ENCODE results near the gene MAP3K10. TPM values are rescaled to one million over a fixed set of nuclear protein-coding genes. Genes with fewer than 3 reads are reported as not detected.
A peak's percentile ranks its signal among the peaks of the same experiment; 100 is the strongest.

MAP3K10 gene
- total RNA-seq (2016; rRNA removed; fragmentation: Illumina TruSeq; extraction: Trizol): 1.9 and 3.4 TPM in 2 replicates
- total RNA-seq (2016; cell fraction: cytosol; rRNA removed; fragmentation: Illumina TruSeq; extraction: Trizol; ENCODE audit: low read depth): 3.4 and 3.7 TPM in 2 replicates
- 1.5 and 4.3 TPM in 2 replicates for total RNA-seq (2016; cell fraction: insoluble cytoplasmic fraction; rRNA removed; fragmentation: Illumina TruSeq; extraction: Trizol)
- total RNA-seq (2016; cell fraction: membrane; rRNA removed; fragmentation: Illumina TruSeq; extraction: Trizol): 2.3 and 3.1 TPM in 2 replicates
- 4.8 and 6.5 TPM in 2 replicates for total RNA-seq (2016; cell fraction: nucleus; rRNA removed; fragmentation: Illumina TruSeq; extraction: Trizol)
- polyA plus RNA-seq (2011; rRNA removed): 5.0 and 6.7 TPM in 2 replicates
- 2.4 and 4.6 TPM in 2 replicates for polyA plus RNA-seq (2011; cell fraction: cytosol; rRNA removed)
- polyA plus RNA-seq (2011; cell fraction: nucleus; rRNA removed): 28.9 and 39.9 TPM in 2 replicates
- 4.5 and 7.7 TPM in 2 replicates for polyA plus RNA-seq (2012)
- 1.1 and 1.2 TPM in 2 replicates for polyA plus RNA-seq (2016; cell fraction: cytosol; fragmentation: Illumina TruSeq; extraction: Trizol; ENCODE audit: low read depth)
- 2.1 and 3.6 TPM in 2 replicates for polyA plus RNA-seq (2016; cell fraction: insoluble cytoplasmic fraction; fragmentation: Illumina TruSeq; extraction: Trizol; ENCODE audit: low read depth)
- 2.5 and 3.9 TPM in 2 replicates for polyA plus RNA-seq (2016; cell fraction: membrane; fragmentation: Illumina TruSeq; extraction: Trizol; ENCODE audit: low read depth)
- polyA plus RNA-seq (2016; cell fraction: nucleus; fragmentation: Illumina TruSeq; extraction: Trizol; ENCODE audit: insufficient read depth, low read depth): 14.6 and 16.4 TPM in 2 replicates
- 9.5 and 13.6 TPM in 2 replicates for polyA minus RNA-seq (2011; rRNA and poly(A)+ RNA removed; ENCODE audit: low replicate concordance)
- polyA minus RNA-seq (2011; cell fraction: cytosol; rRNA and poly(A)+ RNA removed): 3.7 and 4.1 TPM in 2 replicates
- 9.0 and 9.3 TPM in 2 replicates for polyA minus RNA-seq (2011; cell fraction: nucleus; rRNA and poly(A)+ RNA removed)
- percentile 45 among the genes with signal in this experiment for Bru-seq, nascent RNA
- BruChase-seq, experiment 1, labeled RNA remaining after a 6-hour chase: percentile 55 among the genes with signal in this experiment
- percentile 49 among the genes with signal in this experiment for BruChase-seq, experiment 2, labeled RNA remaining after a 2-hour chase
- long read RNA-seq, experiment 1: 0 reads
- long read RNA-seq, experiment 2, transcript MAP3K10-201 (10 exons, 3,436 nt): major isoform, 11 of 42 reads
- long read RNA-seq, experiment 2, partial matches to known transcripts: 23 of 42 reads
- long read RNA-seq, experiment 2, other reads (novel, unspliced or antisense): 8 of 42 reads

DNA sequence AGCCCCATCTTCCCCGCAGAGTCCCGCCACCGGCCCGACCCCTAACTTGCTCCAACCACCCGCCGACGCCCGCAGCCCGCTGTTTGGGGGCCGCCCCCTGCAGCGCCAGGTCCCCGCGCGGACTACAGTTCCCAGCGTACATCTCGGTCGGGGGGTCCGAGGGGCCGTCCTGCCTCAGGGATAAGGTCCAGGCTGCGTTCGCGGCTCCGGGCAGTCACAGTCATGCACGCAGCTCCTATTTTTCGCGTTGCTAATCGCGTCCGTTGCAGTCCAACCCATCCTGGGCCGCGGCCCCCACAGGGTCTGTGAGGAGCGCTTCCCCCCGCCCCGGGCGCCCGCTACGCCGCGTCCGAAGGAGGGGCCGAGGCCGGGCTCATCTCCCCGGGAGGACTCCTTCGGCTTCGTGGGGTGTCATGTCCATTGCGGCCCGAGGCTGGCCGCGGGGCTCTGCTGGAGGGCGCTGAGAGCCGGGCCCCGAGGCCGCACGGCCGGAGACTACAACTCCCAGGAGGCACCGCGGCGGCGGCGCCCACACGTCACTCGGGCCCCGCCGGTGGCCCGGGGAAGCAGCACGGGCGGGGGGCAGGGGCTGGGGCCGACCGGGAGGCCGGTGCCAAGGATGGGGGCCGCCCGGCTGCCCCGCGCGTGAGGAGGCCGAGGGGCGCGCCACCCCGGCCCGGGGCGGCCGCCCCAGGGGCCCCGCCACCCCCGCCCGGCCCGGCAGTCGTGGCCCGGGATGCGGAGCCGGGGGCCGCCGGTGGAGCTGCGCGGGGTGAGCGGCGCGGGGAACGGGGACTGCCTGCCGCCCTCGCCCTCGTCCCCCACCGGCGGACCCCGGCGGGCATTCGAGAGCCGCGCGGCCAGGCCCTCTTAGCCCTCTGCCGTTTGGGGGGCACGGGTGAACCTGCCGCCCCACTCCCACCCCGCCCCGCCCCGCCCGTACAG is at the start of gene MAP3K10:
TSS of gene MAP3K10 (plus strand) at position 536 of the 945 bp plus-strand sequence. CDS start 606 bp downstream, outside the sequence.
- BruUV-seq (replicated peaks): no TSS peak
- TF ChIP-seq, protein P1, sequence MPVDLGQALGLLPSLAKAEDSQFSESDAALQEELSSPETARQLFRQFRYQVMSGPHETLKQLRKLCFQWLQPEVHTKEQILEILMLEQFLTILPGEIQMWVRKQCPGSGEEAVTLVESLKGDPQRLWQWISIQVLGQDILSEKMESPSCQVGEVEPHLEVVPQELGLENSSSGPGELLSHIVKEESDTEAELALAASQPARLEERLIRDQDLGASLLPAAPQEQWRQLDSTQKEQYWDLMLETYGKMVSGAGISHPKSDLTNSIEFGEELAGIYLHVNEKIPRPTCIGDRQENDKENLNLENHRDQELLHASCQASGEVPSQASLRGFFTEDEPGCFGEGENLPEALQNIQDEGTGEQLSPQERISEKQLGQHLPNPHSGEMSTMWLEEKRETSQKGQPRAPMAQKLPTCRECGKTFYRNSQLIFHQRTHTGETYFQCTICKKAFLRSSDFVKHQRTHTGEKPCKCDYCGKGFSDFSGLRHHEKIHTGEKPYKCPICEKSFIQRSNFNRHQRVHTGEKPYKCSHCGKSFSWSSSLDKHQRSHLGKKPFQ (CRISPR knock-in tag; IDR thresholded peaks at IDR 0.05; ENCODE audit: insufficient replicate concordance): peak; percentile 69
- no peak for TF ChIP-seq SP140L (CRISPR knock-in tag; IDR thresholded peaks at IDR 0.05; ENCODE audit: borderline replicate concordance)
- peak; percentile 72; the same call in 1 of the 2 replicates for TF ChIP-seq ZFP90 (CRISPR knock-in tag; IDR thresholded peaks at IDR 0.05; ENCODE audit: borderline replicate concordance)
- TF ChIP-seq TGIF2 (CRISPR knock-in tag; IDR thresholded peaks at IDR 0.05): no peak
- peak; percentile 72; the same call in 1 of the 2 replicates for TF ChIP-seq ZNF768 (CRISPR knock-in tag; IDR thresholded peaks at IDR 0.05)
- TF ChIP-seq MYNN (CRISPR knock-in tag; IDR thresholded peaks at IDR 0.05; ENCODE audit: low read depth): no peak
- no peak for TF ChIP-seq NR3C1 (CRISPR knock-in tag; IDR thresholded peaks at IDR 0.05)
- TF ChIP-seq, protein P2, sequence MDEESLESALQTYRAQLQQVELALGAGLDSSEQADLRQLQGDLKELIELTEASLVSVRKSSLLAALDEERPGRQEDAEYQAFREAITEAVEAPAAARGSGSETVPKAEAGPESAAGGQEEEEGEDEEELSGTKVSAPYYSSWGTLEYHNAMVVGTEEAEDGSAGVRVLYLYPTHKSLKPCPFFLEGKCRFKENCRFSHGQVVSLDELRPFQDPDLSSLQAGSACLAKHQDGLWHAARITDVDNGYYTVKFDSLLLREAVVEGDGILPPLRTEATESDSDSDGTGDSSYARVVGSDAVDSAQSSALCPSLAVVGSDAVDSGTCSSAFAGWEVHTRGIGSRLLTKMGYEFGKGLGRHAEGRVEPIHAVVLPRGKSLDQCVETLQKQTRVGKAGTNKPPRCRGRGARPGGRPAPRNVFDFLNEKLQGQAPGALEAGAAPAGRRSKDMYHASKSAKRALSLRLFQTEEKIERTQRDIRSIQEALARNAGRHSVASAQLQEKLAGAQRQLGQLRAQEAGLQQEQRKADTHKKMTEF (CRISPR knock-in tag; IDR thresholded peaks at IDR 0.05): peak; percentile 82; the same call in 1 of the 2 replicates
- TF ChIP-seq, protein P3, sequence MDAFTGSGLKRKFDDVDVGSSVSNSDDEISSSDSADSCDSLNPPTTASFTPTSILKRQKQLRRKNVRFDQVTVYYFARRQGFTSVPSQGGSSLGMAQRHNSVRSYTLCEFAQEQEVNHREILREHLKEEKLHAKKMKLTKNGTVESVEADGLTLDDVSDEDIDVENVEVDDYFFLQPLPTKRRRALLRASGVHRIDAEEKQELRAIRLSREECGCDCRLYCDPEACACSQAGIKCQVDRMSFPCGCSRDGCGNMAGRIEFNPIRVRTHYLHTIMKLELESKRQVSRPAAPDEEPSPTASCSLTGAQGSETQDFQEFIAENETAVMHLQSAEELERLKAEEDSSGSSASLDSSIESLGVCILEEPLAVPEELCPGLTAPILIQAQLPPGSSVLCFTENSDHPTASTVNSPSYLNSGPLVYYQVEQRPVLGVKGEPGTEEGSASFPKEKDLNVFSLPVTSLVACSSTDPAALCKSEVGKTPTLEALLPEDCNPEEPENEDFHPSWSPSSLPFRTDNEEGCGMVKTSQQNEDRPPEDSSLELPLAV (CRISPR knock-in tag; conservative IDR thresholded peaks at IDR 0.05; ENCODE audit: low read depth): no peak
- no peak for TF ChIP-seq ZNF7 (CRISPR knock-in tag; IDR thresholded peaks at IDR 0.05)
- peak; percentile 62 for TF ChIP-seq XRCC5 (optimal IDR thresholded peaks at IDR 0.05; ENCODE audit: low read length)

More for the DNA sequence above, at the start of gene MAP3K10:
- ChIA-PET POLR2A (interaction anchor here (1.0 to 1.4 kb wide), 4 partner anchors 33 to 157 kb away, joined by 3 to 7 read pairs (median 4); partner anchors contain the start of genes C19orf47 and PLD3), CTCF (ENCODE audit: low intra/inter-chr PET ratio, low total read pairs) (no interaction called here)
- Histone ChIP-seq H3K4me3 (replicated peaks in 1 of 3; ENCODE audit: insufficient read depth in 1 of 3, low read depth in 2 of 3, low read length in 3 of 3) (peak within 1 kb of the TSS; percentile 74 to 93 (median 87)), H3K9me3 (ENCODE audit: low read length) (no peaks in the 10 kb centered on the region), H3K79me2 (ENCODE audit: insufficient read depth, low read length) (no peaks in the 10 kb centered on the region), H3K4me2 (ENCODE audit: low read depth, low read length) (peak within 1 kb of the TSS; percentile 74), H3K9ac (ENCODE audit: insufficient read depth, low read depth, low read length) (peak within 1 kb of the TSS; percentile 77), H2AFZ (ENCODE audit: low read length) (peak within 1 kb of the TSS; percentile 97), H4K20me1 (ENCODE audit: insufficient read depth, low read length) (no peaks in the 10 kb centered on the region), H3K27me3 (ENCODE audit: control insufficient read depth in 1 of 2, insufficient read depth in 2 of 2, low read length in 2 of 2) (peaks cover 0 to 5% of the 10 kb centered on the region in 2 experiments; a peak in 2 of 5 replicates), H3K4me1 (ENCODE audit: insufficient read depth, low read length) (peaks cover 19% of the 10 kb centered on the region), H3K36me3 (replicated peaks in 1 of 2; ENCODE audit: control insufficient read depth in 1 of 2, insufficient read depth in 2 of 2, low read length in 2 of 2) (no peaks in the 10 kb centered on the region), H3K27ac (ENCODE audit: extremely low read length, insufficient read depth, low read length) (peak within 1 kb of the TSS; percentile 74)
- in situ Hi-C loops (cut with HindIII; ENCODE audit: extremely low pct_ligation_motif_present, low pct_unique_long_range_greater_than_20kb) (no loop called here), intact Hi-C loops (cut with micrococcal nuclease; ENCODE audit: unreplicated experiment) (no loop called here)
- DNase-seq (ENCODE audit: low spot score): peak; percentile 53
- WGBS (ENCODE audit: low lambda C conversion rate): 0% methylated on average over 3 of the region's 116 CpGs
- ATAC-seq: peak; percentile 91
- FAIRE-seq: no peak

All from HepG2 (cell line).